Stomach (tissue), 9 donors: Measurements from ENCODE around the gene ANKRD10. TPM values are rescaled to one million over a fixed set of nuclear protein-coding genes. Genes with fewer than 3 reads are reported as not detected.

Source experiments
- DNase-seq, 2 donors: peaks; one replicate each; pipeline versions ENCODE4 v3.0.0 to v3.0.0-alpha.2; 2013 to 2019
- H3K27ac ChIP-seq, 5 donors: fragments of 200-600 bp in 4 of 5; sonication (generic) in 4 of 5; one replicate each; pipeline ENCODE4 v1.5.1; 2013 to 2019; ENCODE audit warnings: mild to moderate bottlenecking in 1 of 5, moderate library complexity in 1 of 5
- H3K27me3 ChIP-seq, 3 donors: fragments of 200-600 bp; sonication (generic); one replicate each; pipeline ENCODE4 v1.5.1; 2017 to 2019; ENCODE audit warnings: mixed run types in 1 of 3
- H3K36me3 ChIP-seq, 4 donors: fragments of 200-600 bp; sonication (generic); 1 replicate in 3 of 4; 2 replicates in 1 of 4; pipeline ENCODE4 v1.5.1; 2016 to 2019
- H3K4me1 ChIP-seq, 4 donors: fragments of 200-600 bp; sonication (generic); one replicate each; pipeline ENCODE4 v1.5.1; 2016 to 2019
- H3K4me3 ChIP-seq, 4 donors: fragments of 200-600 bp; sonication (generic) in 3 of 4; one replicate each; pipeline ENCODE4 v1.5.1; 2016 to 2019; ENCODE audit warnings: mild to moderate bottlenecking in 1 of 4
- H3K9me3 ChIP-seq, 4 donors: fragments of 200-600 bp; sonication (generic); one replicate each; pipeline ENCODE4 v1.5.1; 2016 to 2019
- EP300 ChIP-seq: sonication (generic); formaldehyde crosslinking; IDR thresholded peaks from one replicate; pipeline ENCODE4 v1.6.1; 2017; ENCODE audit warnings: antibody characterized with exemption
- POLR2A ChIP-seq, 4 donors: fragments of 450-650 bp; IDR thresholded peaks; one replicate each; pipeline ENCODE4 v1.6.1; 2016; ENCODE audit warnings: antibody characterized with exemption in 4 of 4, control low read depth in 2 of 4, mild to moderate bottlenecking in 1 of 4, moderate library complexity in 1 of 4
- POLR2AphosphoS5 ChIP-seq, 3 donors: sonication (generic); formaldehyde crosslinking; IDR thresholded peaks; one replicate each; pipeline ENCODE4 v1.6.1; 2016; ENCODE audit warnings: antibody characterized with exemption in 3 of 3
- WGBS, 5 donors: extraction: QIAGEN DNeasy Blood & Tissue Kit in 3 of 5; methylation state at CpG; one replicate each; pipeline versions ENCODE4 v1.1.5 to v1.1.7; 2013 to 2018; 5-methylcytosine and 5-hydroxymethylcytosine counted together
- intact Hi-C: fragments of 100-400 bp; cut with DNase I; formaldehyde crosslinking; loops from one replicate; pipeline ENCODE4 v1.15.1; 2023; ENCODE audit warnings: low total_unique reads
- polyA plus RNA-seq, 3 donors: library from polyadenylated mRNA; stranded (reverse); fragments of 200-250 nt; gene quantifications; one replicate each; pipeline ENCODE4 v1.2.3, GENCODE V29; 2013
- total RNA-seq, 5 donors: library from RNA; depleted of rRNA; stranded (reverse); fragments of >200 nt; gene quantifications; one replicate each; pipeline versions ENCODE4 v1.1.0 to v1.2.3, GENCODE V29; 2014 to 2016
- TF ChIP-seq, protein P1 (sequence below), 7 experiments: fragments of 450-650 bp in 4 of 7; fragments of 200-600 bp in 3 of 7; sonication (generic) in 3 of 7; IDR thresholded peaks; one replicate each; pipeline ENCODE4 v1.5.1; 2016 to 2019; ENCODE audit warnings: antibody characterized with exemption in 7 of 7, control low read depth in 2 of 7, mild to moderate bottlenecking in 1 of 7
- donor health status: healthy with polysubstance abuse.
- donor health status: Bipolar disorder and iron deficiency.
- donor health status: healthy.

The ANKRD10 gene
- total and polyA plus RNA-seq, 8 donors, result 37.4 to 246 (median 123) TPM

GRCh38 chr13:110904748-110905147 is 10.1 kb downstream of the ANKRD10 start:
- Histone ChIP-seq H3K27me3 (no peaks in the 10 kb centered on the region), H3K27ac (no peak overlapping the region), H3K4me1 (peaks cover 21 to 67% (median 36%) of the 10 kb centered on the region in 4 donors), H3K4me3 (no peak overlapping the region), H3K9me3 (no peaks in the 10 kb centered on the region), H3K36me3 (peaks cover 0 to 69% (median 48%) of the 10 kb centered on the region in 4 donors)
- intact Hi-C loops, result no loop called here
- TF ChIP-seq POLR2A (IDR thresholded peaks at IDR 0.05) (no peak), POLR2AphosphoS5 (IDR thresholded peaks at IDR 0.05) (no peak), EP300 (no peak)
- DNase-seq, result no peak
- WGBS, 5 donors, result 72 to 81% (median 75%) methylated on average over 7 of the region's 7 CpGs

- TF ChIP-seq, protein P1, sequence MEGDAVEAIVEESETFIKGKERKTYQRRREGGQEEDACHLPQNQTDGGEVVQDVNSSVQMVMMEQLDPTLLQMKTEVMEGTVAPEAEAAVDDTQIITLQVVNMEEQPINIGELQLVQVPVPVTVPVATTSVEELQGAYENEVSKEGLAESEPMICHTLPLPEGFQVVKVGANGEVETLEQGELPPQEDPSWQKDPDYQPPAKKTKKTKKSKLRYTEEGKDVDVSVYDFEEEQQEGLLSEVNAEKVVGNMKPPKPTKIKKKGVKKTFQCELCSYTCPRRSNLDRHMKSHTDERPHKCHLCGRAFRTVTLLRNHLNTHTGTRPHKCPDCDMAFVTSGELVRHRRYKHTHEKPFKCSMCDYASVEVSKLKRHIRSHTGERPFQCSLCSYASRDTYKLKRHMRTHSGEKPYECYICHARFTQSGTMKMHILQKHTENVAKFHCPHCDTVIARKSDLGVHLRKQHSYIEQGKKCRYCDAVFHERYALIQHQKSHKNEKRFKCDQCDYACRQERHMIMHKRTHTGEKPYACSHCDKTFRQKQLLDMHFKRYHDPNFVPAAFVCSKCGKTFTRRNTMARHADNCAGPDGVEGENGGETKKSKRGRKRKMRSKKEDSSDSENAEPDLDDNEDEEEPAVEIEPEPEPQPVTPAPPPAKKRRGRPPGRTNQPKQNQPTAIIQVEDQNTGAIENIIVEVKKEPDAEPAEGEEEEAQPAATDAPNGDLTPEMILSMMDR (IDR thresholded peaks at IDR 0.05), result no peak
- TF ChIP-seq EP300 (no peak), POLR2A (IDR thresholded peaks at IDR 0.05) (no peak), POLR2AphosphoS5 (IDR thresholded peaks at IDR 0.05) (no peak)
- peaks cover 0 to 72% (median 47%) of the 10 kb centered on the region in 4 donors for H3K36me3 ChIP-seq
- H3K27ac ChIP-seq, result no peak overlapping the region
- H3K4me1 ChIP-seq, result peaks cover 1 to 43% (median 13%) of the 10 kb centered on the region in 4 donors
- no peaks in the 10 kb centered on the region for H3K9me3 ChIP-seq
- H3K27me3 ChIP-seq, result no peaks in the 10 kb centered on the region
- intact Hi-C loops, result no loop called here
- 72 to 81% (median 76%) methylated on average over 2 of the region's 2 CpGs for WGBS, 5 donors
- no peak for DNase-seq
- H3K4me3 ChIP-seq, result no peak overlapping the region
Measured at GRCh38 chr13:110902370-110902769, 12.5 kb downstream of the ANKRD10 start.

GRCh38 chr13:110897521-110897920 is 17.3 kb downstream of the ANKRD10 start:
- intact Hi-C loops, result no loop called here
- H3K27ac ChIP-seq, result no peak overlapping the region
- 76 to 92% (median 91%) methylated on average over 6 of the region's 6 CpGs for WGBS, 5 donors
- H3K4me1 ChIP-seq, result peaks cover 0 to 17% (median 0%) of the 10 kb centered on the region in 4 donors
- H3K4me3 ChIP-seq, result no peak overlapping the region
- H3K36me3 ChIP-seq, result peaks cover 0 to 54% (median 31%) of the 10 kb centered on the region in 4 donors
- H3K9me3 ChIP-seq, result no peaks in the 10 kb centered on the region
- H3K27me3 ChIP-seq, result no peaks in the 10 kb centered on the region
- DNase-seq, result no peak
- TF ChIP-seq POLR2A (IDR thresholded peaks at IDR 0.05), result no peak
- TF ChIP-seq EP300, result no peak
- no peak for TF ChIP-seq POLR2AphosphoS5 (IDR thresholded peaks at IDR 0.05)
- TF ChIP-seq, protein P1 (IDR thresholded peaks at IDR 0.05), result no peak

DNA sequence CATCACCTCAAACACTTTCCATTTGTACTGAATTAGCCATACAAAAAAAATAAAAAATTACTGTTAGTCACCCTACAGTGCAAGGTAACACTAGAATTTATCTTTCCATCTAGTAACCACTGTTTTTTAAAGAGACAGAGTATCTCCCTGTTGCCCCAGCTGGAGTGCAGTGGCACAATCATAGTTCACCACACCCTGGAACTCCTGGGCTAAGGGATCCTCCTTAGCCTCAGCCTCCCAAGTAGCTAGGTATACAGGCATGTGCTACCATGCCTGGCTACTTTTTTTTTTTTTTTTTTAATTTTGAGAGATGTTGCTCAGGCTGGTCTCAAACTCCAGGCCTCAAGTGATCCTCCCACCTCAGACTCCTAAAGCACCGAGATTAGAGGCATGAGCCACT is 17.9 kb downstream of the ANKRD10 start:
- DNase-seq, result no peak
- H3K27me3 ChIP-seq, result no peaks in the 10 kb centered on the region
- TF ChIP-seq, protein P1 (IDR thresholded peaks at IDR 0.05), result no peak
- TF ChIP-seq POLR2A (IDR thresholded peaks at IDR 0.05), result no peak
- TF ChIP-seq EP300, result no peak
- TF ChIP-seq POLR2AphosphoS5 (IDR thresholded peaks at IDR 0.05), result no peak
- no peak overlapping the region for H3K4me3 ChIP-seq
- WGBS, 5 donors, result 90 to 100% (median 100%) methylated on average over 1 of the region's 1 CpG
- no peak overlapping the region for H3K27ac ChIP-seq
- H3K36me3 ChIP-seq, result peaks cover 0 to 57% (median 34%) of the 10 kb centered on the region in 4 donors
- intact Hi-C loops, result no loop called here
- peaks cover 0 to 12% (median 0%) of the 10 kb centered on the region in 4 donors for H3K4me1 ChIP-seq
- no peaks in the 10 kb centered on the region for H3K9me3 ChIP-seq

DNA sequence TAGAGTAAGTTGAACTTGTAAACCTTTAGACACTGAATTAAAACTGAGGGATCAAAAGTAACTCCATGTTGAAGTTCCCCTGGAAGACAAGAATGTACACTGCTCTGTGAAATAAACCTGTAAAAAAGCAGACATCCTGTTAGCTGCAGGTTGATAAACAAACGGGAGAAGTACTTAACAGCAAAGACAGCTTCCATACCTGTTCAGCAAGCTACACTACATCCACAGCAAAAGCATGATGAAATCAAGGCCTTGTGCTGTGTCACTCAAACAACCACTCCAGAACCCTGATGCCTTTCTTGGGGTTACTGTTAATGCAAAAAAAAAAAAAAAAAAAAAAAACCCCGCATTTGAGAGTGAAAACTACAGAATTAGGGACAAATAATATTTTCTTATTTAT is 20.8 kb downstream of the ANKRD10 start:
- Histone ChIP-seq H3K4me1 (no peaks in the 10 kb centered on the region), H3K9me3 (no peaks in the 10 kb centered on the region), H3K4me3 (no peak overlapping the region), H3K27me3 (no peaks in the 10 kb centered on the region), H3K36me3 (peaks cover 0 to 50% (median 39%) of the 10 kb centered on the region in 4 donors), H3K27ac (no peak overlapping the region)
- DNase-seq, result no peak
- no peak for TF ChIP-seq POLR2A (IDR thresholded peaks at IDR 0.05)
- no peak for TF ChIP-seq EP300
- TF ChIP-seq, protein P1 (IDR thresholded peaks at IDR 0.05), result no peak
- TF ChIP-seq POLR2AphosphoS5 (IDR thresholded peaks at IDR 0.05), result no peak
- intact Hi-C loops, result no loop called here
- 71 to 82% (median 80%) methylated on average over 2 of the region's 2 CpGs for WGBS, 5 donors
